Activated T-cell treated with anti-CD3 and anti-CD28 coated beads, Interleukin-2, amount 50 U/mL, for 1 hour (primary cell): ENCODE measurements around the gene ECHDC3.
A peak's percentile ranks its signal among the peaks of the same experiment; 100 is the strongest.

Source experiments
- DNase-seq: peaks from one replicate; pipeline ENCODE4 v3.0.0-alpha.2; 2020

The ECHDC3 gene

GRCh38 chr10:11754620-11755019 lies 12.4 kb downstream of the ECHDC3 start:
- DNase-seq: no peak

DNA sequence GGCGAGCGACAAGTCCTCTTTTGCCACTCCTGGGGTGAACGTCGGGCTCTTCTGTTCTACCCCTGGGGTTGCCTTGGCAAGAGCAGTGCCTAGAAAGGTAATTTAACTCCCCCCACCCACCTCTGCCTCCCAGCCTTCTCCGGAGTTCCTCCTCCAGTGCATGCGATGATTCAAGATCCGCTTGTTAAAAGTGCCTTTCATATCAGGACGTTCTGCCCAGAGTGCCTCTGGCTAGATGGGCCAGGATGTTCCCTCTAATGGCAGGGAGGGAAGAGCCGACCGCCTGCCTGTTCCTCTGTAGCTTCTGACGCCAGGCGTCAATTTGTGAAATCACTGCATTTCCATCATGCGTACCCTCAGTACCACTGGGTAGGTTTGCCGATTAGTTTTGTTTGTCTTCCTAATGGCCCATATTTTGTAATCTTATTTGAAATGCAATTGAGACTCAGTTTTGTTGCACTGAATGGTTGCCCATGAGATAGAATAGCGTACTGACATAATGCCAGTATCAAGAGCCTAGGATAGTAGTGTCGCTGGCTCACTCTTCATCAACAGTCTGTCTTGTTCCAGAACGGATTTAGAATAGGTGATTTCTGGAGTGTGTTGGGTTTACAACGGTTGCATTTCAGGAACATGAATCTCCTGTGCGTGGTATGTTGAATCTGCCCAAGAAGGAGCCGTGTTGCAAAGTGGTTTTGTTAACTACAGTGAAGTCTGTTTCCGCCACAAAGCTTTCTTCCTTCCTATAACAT lies 13.5 kb downstream of the ECHDC3 start:
- DNase-seq: no peak

DNA sequence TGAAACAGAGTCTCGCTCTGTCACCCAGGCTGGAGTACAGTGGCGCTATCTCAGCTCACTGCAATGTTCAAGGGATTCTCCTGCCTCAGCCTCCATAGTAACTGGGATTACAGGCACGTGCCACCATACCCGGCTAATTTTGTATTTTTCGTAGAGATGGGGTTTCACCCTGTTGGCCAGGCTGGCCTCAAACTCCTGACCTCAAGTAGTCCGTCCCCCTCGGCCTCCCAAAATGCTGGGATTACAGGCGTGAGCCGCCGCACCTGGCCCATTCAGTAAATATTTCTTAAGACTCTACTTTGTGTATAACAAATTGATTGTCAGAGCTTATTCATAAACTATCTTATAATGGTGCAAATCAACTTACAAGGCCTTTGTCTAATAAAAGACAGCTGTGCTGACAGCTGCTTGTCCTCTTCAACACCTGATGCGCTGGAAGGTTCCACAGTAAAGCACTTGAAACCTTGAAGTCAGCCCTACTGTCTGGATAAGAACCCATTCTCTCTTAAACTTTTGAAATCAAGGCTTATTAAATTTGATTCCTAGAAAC lies 14.7 kb downstream of the ECHDC3 start:
- DNase-seq: no peak

DNA sequence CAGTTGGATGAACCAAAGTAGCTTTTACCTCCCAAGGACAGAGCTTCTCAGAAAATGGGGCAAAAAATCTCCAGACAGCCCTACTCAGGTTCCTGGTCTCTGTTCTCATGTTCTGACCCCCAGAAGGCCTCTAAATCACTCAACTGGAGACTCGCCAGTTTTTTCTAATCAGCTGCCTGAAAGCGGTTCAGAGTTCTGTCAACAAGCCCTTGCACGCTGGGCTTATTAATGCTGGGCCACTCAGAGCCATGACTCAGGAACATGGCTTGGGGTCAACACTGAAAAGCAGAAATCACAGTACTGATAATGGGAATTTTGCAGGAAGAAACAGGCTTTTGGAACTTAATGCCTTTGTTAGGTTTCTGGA lies 15.3 kb downstream of the ECHDC3 start:
- DNase-seq: no peak

- peak; percentile 81 for DNase-seq
Observed at GRCh38 chr10:11757821-11758463, 15.8 kb downstream of the ECHDC3 start.

GRCh38 chr10:11758527-11759236 lies 16.5 kb downstream of the ECHDC3 start:
- no peak for DNase-seq

DNA sequence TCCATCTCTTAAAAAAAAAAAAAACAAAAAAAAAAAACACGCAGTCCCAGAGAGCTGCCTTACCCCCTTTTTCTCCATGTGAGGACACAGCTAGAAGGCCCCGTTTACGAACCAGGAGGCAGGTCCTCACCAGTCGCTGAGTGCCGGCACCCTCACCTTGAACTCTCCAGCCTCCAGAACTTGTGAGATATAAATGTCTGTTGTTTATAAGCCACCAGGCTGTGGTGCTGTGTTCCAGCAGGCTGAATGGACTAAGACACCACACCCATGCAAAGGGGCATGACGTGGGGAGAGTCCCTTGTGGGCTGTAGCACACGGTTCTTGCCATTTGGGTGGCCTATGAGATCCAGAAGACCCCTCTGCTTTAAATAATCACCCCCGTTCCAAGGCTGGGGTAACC lies 17.2 kb downstream of the ECHDC3 start:
- no peak for DNase-seq

GRCh38 chr10:11760151-11760550 lies 18.0 kb downstream of the ECHDC3 start:
- no peak for DNase-seq

GRCh38 chr10:11760861-11761260 lies 18.7 kb downstream of the ECHDC3 start:
- DNase-seq: no peak

DNA sequence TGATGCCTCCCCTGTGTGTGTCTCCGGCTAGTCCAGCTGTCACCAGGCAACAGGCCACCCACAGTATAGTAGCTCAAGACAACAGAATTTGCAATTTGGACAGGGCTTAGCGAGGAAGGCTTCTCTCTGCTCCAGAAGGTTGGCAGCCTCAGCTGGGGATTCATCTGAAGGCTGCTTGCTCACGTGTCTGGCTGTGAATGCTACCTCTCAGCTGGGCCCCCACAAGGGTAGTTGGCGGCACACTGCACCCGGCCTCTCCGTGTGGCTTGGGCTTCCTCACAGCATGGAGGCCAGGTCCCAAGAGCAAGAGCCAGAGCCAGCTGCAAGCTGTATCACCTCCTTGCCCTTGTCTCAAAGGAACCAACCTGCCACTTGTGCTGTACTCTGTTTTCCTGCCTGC lies 19.2 kb downstream of the ECHDC3 start:
- DNase-seq: no peak

GRCh38 chr10:11762706-11763500 lies 20.7 kb downstream of the ECHDC3 start:
- no peak for DNase-seq

GRCh38 chr10:11763501-11763861 lies 21.3 kb downstream of the ECHDC3 start:
- no peak for DNase-seq

- no peak for DNase-seq
Observed at GRCh38 chr10:11765141-11765540, 23.0 kb downstream of the ECHDC3 start.

- DNase-seq: no peak
Observed at GRCh38 chr10:11772575-11773288, 30.6 kb downstream of the ECHDC3 start.

DNA sequence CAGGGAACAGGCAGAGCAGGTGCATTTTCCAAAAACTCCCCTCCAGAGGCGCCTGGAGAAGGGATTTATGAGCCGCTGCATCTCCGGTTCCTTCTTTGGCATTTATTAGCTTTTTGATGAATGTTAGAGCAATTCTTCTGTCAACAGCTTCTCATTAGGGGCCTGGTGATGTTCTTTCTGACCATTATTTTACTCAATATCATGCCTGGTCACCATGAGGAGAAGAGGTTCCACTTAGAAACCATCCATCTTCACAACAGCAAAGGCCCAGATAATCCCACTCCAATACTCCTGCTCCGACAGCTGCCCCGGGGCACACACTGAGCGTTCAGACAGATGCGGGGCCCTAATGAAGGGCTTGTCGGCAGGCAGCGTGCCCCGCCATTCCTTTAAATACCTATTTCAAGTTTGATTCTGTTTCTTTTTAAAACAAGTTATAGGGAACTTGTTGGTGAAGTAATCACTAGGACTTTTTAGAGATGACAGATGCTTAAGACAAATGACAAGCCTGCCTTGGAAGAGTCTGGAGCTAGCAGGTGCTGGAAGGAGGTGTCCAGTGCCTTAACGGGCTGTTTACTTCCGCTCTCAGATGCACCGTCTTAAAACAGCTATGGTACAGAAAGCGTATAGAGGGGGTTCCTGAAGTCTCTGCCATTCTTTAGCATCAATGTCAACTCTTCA lies 31.7 kb downstream of the ECHDC3 start:
- no peak for DNase-seq

DNA sequence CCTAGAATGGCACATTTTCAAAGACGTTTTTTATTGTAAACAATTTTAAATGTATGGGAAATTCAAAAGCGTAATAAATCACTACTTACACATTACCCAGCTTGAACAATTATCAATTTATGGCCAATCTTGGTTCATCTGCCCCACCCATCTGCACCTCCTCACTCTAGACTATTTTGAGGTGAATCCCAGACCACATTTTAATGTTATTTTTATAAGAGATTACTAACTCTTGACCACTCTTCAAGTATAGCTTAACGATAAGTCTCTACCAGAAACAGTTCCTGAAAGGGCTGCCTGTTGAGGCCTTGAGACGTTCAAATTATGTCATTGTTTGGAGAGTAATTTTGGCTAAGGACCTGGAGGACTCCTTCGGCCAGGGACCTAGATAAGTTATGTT lies 33.2 kb downstream of the ECHDC3 start:
- no peak for DNase-seq

- DNase-seq: no peak
Observed at GRCh38 chr10:11776080-11776479, 33.9 kb downstream of the ECHDC3 start.

- DNase-seq: no peak
Observed at GRCh38 chr10:11781114-11781513, 38.9 kb downstream of the ECHDC3 start.

DNA sequence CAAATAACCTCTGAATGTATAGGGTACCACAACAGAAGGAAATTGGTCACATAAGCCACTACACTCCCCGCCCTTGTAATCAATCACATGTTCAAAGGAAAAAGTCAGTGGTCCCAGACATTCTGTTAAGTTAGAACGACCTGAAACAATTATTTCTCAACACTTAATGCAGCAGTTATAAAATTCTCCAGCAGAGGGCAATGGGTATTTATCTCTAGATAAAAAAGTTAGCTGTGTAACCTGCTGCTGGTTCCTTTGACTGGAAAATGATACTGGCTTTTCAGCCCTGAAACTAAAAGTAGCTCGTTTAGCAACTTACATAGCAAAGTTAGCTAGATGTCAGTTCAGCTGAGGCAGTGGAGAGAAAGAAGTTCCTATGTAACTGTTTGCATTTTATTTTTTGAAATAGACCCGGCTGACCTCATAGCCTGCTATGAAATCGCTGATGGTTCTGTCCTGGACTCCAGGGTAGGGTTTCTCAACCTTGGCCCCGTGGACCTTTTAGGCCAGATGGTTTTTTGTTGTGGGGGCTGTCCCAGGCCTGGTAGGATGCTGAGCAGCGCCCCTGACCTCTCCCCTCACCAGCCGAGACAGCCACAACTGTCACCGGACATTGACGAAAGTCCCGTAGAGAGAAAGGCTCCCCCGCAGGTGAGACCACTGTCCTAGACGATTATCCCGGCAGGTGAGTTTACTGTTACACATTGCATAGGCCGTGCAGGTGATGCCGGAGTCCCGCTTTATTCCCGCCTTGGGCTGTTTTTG lies 40.8 kb downstream of the ECHDC3 start:
- no peak for DNase-seq

DNA sequence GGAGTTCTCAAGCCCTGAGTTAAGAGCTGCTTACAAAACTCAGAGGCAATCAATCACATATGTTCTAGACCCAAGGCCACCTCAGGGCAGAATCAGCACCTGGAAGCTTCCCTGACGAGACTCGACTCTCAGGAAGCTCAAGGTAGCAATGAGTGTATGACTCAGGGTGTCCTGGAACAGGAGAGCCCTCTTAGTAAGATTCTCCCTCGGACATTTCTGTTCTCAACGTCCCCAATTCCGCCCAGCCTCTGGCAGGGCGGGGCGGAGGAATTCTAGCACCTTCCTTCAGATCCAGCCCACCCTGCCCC lies 41.3 kb downstream of the ECHDC3 start:
- DNase-seq: no peak

DNA sequence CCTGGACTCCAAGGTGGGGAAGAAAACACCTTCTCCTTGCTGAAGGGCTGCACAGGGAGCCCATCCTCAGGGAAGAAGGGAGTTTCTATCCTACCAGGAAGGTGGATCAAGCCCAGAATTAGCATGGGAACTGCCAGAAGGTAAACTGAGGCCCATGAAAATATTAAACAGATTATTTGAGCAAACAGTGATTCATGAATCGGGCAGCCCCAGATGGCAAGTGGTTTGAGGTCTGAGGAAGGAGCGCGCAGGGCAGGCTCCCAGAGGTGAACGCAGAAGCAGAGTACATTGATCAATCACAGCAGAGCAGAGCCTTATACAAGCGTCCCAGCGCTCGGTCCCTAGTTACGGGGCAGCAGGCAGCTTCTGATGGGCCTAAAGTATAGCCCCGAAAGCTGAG lies 45.2 kb downstream of the ECHDC3 start:
- no peak for DNase-seq
